ENCODE data around the gene FANCL. TPM values are rescaled to one million over a fixed set of nuclear protein-coding genes. Genes with fewer than 3 reads are reported as not detected.

FANCL gene
- total and polyA plus RNA-seq, 11 donors = 6.3 to 17.5 (median 9.8) TPM

- Histone ChIP-seq H3K36me3 (peaks cover 0 to 3% (median 0%) of the 10 kb centered on the region in 9 donors), H3K4me1 (peaks cover 0 to 32% (median 0%) of the 10 kb centered on the region in 12 donors), H3K27ac (no peak overlapping the region), H3K4me3 (no peak overlapping the region), H3K27me3 (no peaks in the 10 kb centered on the region), H3K9me3 (no peaks in the 10 kb centered on the region)
- TF ChIP-seq CTCF (IDR thresholded peaks at IDR 0.05) (no peak), POLR2A (IDR thresholded peaks at IDR 0.05) (no peak)
- intact Hi-C loops (cut with DNase I) = no loop called here
- WGBS, 4 donors = 95 to 97% (median 96%) methylated on average over 6 of the region's 6 CpGs
- ATAC-seq = no peak
- DNase-seq = no peak
Observed at GRCh38 chr2:58110765-58111164, 130.4 kb downstream of the FANCL start.

DNA sequence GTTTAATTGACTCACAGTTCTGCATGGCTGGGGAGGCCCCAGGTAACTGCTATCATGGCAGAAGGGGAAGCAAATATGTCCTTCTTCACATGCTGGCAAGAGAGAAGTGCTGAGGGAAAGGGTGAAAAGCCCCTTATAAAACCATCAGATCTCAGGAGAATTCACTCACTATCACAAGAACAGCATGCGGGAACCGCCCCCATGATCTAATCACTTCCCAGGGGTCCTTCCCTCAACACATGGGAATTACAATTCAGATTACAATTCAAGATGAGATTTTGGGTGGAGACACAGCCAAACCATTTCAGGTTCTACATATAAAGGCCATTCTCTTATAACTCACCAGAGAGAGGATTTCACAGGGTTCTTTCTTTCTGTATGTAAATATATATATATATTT is 131.6 kb downstream of the FANCL start:
- H3K36me3 ChIP-seq = peaks cover 0 to 3% (median 0%) of the 10 kb centered on the region in 9 donors
- intact Hi-C loops (cut with DNase I) = no loop called here

More for the DNA sequence above, 131.6 kb downstream of the FANCL start:
- WGBS, 4 donors = 78 to 83% (median 79%) methylated on average over 2 of the region's 2 CpGs
- no peak for ATAC-seq
- no peak for TF ChIP-seq POLR2A (IDR thresholded peaks at IDR 0.05)
- TF ChIP-seq CTCF (IDR thresholded peaks at IDR 0.05) = no peak
- Histone ChIP-seq H3K27me3 (no peaks in the 10 kb centered on the region), H3K4me3 (no peak overlapping the region), H3K27ac (no peak overlapping the region), H3K4me1 (peaks cover 0 to 32% (median 0%) of the 10 kb centered on the region in 12 donors), H3K9me3 (no peaks in the 10 kb centered on the region)
- DNase-seq = no peak

Other genes with a start within 250 kb of the FANCL start
- gene VRK2, start 194.5 kb downstream of the FANCL start, total RNA-seq = 10 to 100 TPM; 19.6 to 35.0 (median 27.5) TPM
- 10 to 100 TPM in 1 of 2 donors, 1 to 10 TPM in 1; 8.0 to 15.7 TPM for gene VRK2, start 194.5 kb downstream of the FANCL start, polyA plus RNA-seq

Measured in heart left ventricle (tissue), 16 donors.